HepG2 (cell line): ENCODE results near the gene SPRED2. TPM values are rescaled to one million over a fixed set of nuclear protein-coding genes. Genes with fewer than 3 reads are reported as not detected.

Experiments
- CC2D1A ChIP-seq: sonication (generic); formaldehyde crosslinking; IDR thresholded peaks from 2 replicates; pipeline ENCODE4 v1.8.1; 2023; ENCODE audit warnings: mild to moderate bottlenecking, missing genetic modification reagents
- GABPB1 ChIP-seq: IDR thresholded peaks from 2 replicates; pipeline ENCODE4 v1.6.1; 2016; ENCODE audit warnings: mild to moderate bottlenecking, missing genetic modification reagents, moderate library complexity, missing compliant biosample characterization
- GFI1 ChIP-seq: sonication (generic); formaldehyde crosslinking; IDR thresholded peaks from 2 replicates; pipeline ENCODE4 v1.5.0; 2020; ENCODE audit warnings: missing genetic modification reagents, mild to moderate bottlenecking, borderline replicate concordance
- HOXD1 ChIP-seq: sonication (generic); formaldehyde crosslinking; IDR thresholded peaks from 2 replicates; pipeline ENCODE4 v1.5.0; 2020; ENCODE audit warnings: missing genetic modification reagents
- MAFK ChIP-seq, 2 experiments: IDR thresholded peaks in 1 of 2; conservative IDR thresholded peaks in 1 of 2; 2 replicates each; pipeline ENCODE4 v1.6.1; 2011; ENCODE audit warnings: improper control_type of control experiment in 2 of 2, low read length in 2 of 2
- MXI1 ChIP-seq: IDR thresholded peaks from 3 replicates; pipeline ENCODE4 v1.6.1; 2012; ENCODE audit warnings: low read depth, low read length, inconsistent platforms, borderline replicate concordance
- PHF21A ChIP-seq: sonication (generic); formaldehyde crosslinking; IDR thresholded peaks from 2 replicates; pipeline ENCODE4 v1.5.0; 2020; ENCODE audit warnings: mild to moderate bottlenecking, missing genetic modification reagents
- REPIN1 ChIP-seq: sonication (generic); formaldehyde crosslinking; IDR thresholded peaks from 2 replicates; pipeline ENCODE4 v1.8.0; 2022; ENCODE audit warnings: missing genetic modification reagents, low read depth, mild to moderate bottlenecking, borderline replicate concordance
- RFXAP ChIP-seq: sonication (generic); formaldehyde crosslinking; IDR thresholded peaks from 2 replicates; pipeline ENCODE4 v1.4.0; 2020; ENCODE audit warnings: missing genetic modification reagents, borderline replicate concordance
- TBX2 ChIP-seq: sonication (generic); formaldehyde crosslinking; IDR thresholded peaks from 2 replicates; pipeline ENCODE4 v1.5.0; 2020; ENCODE audit warnings: missing genetic modification reagents, mild to moderate bottlenecking, borderline replicate concordance
- ZFP82 ChIP-seq: sonication (generic); formaldehyde crosslinking; IDR thresholded peaks from 2 replicates; pipeline ENCODE4 v1.5.1; 2020; ENCODE audit warnings: mild to moderate bottlenecking, missing genetic modification reagents, borderline replicate concordance
- ZFY ChIP-seq: sonication (generic); formaldehyde crosslinking; IDR thresholded peaks from 2 replicates; pipeline ENCODE4 v1.4.0; 2020; ENCODE audit warnings: missing genetic modification reagents
- ZKSCAN5 ChIP-seq: sonication (generic); formaldehyde crosslinking; IDR thresholded peaks from 2 replicates; pipeline ENCODE4 v1.5.1; 2020; ENCODE audit warnings: mild to moderate bottlenecking, missing genetic modification reagents
- ZNF205 ChIP-seq: IDR thresholded peaks from 2 replicates; pipeline ENCODE4 v1.6.1; 2018; ENCODE audit warnings: missing biosample characterization, missing genetic modification reagents
- ZNF350 ChIP-seq: sonication (generic); formaldehyde crosslinking; IDR thresholded peaks from 2 replicates; pipeline ENCODE4 v1.4.0; 2020; ENCODE audit warnings: mild to moderate bottlenecking, low read depth, missing genetic modification reagents, borderline replicate concordance
- ZNF558 ChIP-seq: sonication (generic); formaldehyde crosslinking; IDR thresholded peaks from 2 replicates; pipeline ENCODE4 v1.9.0; 2022; ENCODE audit warnings: mild to moderate bottlenecking, missing genetic modification reagents, borderline replicate concordance
- ZNF605 ChIP-seq: sonication (generic); formaldehyde crosslinking; IDR thresholded peaks from 2 replicates; pipeline ENCODE4 v1.8.0; 2022; ENCODE audit warnings: mild to moderate bottlenecking, missing genetic modification reagents
- polyA plus RNA-seq, 8 experiments: library from polyadenylated mRNA; depleted of rRNA in 3 of 8; stranded (reverse) in 7 of 8; unstranded in 1 of 8; fragments of >200 nt; fragmentation: Illumina TruSeq in 4 of 8; extraction: Trizol in 4 of 8; gene quantifications; 2 replicates each; pipeline versions ENCODE4 v1.2.1 to v1.2.3, GENCODE V29; 2011 to 2016; ENCODE audit warnings: low read depth in 4 of 8, missing spikeins in 1 of 8, mixed read lengths in 1 of 8; ENCODE audit not compliant: insufficient read depth in 1 of 8
- total RNA-seq, 5 experiments: library from RNA; depleted of rRNA; stranded (reverse); fragments of >200 nt; fragmentation: Illumina TruSeq; extraction: Trizol; gene quantifications; 2 replicates each; pipeline ENCODE4 v1.2.3, GENCODE V29; 2016; ENCODE audit warnings: low read depth in 1 of 5
- TF ChIP-seq, protein P1 (sequence below): sonication (generic); formaldehyde crosslinking; IDR thresholded peaks from 2 replicates; pipeline ENCODE4; 2020; ENCODE audit warnings: missing genetic modification reagents, mild to moderate bottlenecking, borderline replicate concordance
- TF ChIP-seq, protein P2 (sequence below), 2 experiments: sonication (generic) in 1 of 2; formaldehyde crosslinking in 1 of 2; IDR thresholded peaks; 2 replicates each; pipeline versions ENCODE4 v1.4.0 to v1.6.1; 2018 to 2020; ENCODE audit warnings: missing genetic modification reagents in 2 of 2, borderline replicate concordance in 1 of 2, low read depth in 1 of 2, mild to moderate bottlenecking in 1 of 2, missing biosample characterization in 1 of 2
- TF ChIP-seq, protein P3 (sequence below): sonication (generic); formaldehyde crosslinking; IDR thresholded peaks from 2 replicates; pipeline ENCODE4 v1.8.1; 2023; ENCODE audit warnings: mild to moderate bottlenecking, missing genetic modification reagents, borderline replicate concordance
- TF ChIP-seq, protein P4 (sequence below): sonication (generic); IDR thresholded peaks from 2 replicates; pipeline ENCODE4 v1.6.1; 2016; ENCODE audit warnings: low read depth, borderline replicate concordance

The SPRED2 gene
- total and polyA plus RNA-seq, 2 of the 13 experiments (the other 11 are each of a cell fraction or from before 2014, with no cell fraction given): 13.0 to 37.0 TPM

DNA sequence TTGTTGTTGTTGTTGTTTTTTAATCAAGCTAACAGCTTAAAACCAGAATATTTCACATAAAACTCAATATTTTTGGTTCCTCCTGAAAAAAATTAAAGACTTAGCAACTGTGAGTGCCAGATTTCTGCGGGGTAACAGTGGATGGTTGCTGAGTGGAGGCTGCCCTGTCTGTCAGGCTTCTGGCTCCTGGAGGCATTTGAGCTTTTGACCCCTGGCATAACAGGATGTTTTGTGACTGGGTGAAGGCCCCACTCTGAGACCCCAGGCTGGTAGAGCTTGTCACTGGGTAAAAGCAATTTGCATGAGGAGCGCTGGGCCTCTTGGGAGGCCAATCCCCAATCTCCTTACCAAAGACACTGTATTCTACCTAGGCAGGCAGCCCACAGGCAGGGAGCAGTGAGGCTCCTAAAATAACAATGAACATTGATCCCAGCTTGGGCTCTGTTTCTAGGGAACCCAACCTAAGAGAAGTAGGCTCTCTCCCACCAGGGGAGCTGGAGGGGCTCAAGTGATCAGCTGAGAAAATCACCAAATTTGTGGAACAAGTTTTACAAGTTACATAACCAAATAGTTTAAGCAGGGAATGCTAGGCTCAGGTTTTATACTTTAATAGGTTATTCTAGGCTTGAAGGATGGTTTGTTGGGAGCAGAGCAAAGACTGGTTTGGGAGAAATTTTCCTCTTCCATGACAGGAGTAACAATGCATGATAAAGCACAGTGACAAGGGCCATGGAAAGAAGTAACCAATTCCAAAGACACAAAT lies 5.9 kb upstream of the SPRED2 start (continued):
- TF ChIP-seq ZNF558 (CRISPR knock-in tag) (0 out of 2 replicates have a peak, but pooled peaks have one; percentile 15), ZFY (CRISPR knock-in tag) (peak; percentile 61), ZNF205 (peak; percentile 51; the same call in 1 of the 2 replicates), RFXAP (CRISPR knock-in tag) (peak; percentile 91), GFI1 (CRISPR knock-in tag) (no peak), PHF21A (CRISPR knock-in tag) (peak; percentile 75), MXI1 (peak; percentile 27; the same call in 1 of the 3 replicates), ZNF350 (peak; percentile 52; the same call in 1 of the 2 replicates), HOXD1 (CRISPR knock-in tag) (no peak), MAFK (conservative IDR thresholded peaks at IDR 0.05 in 1 of 2, IDR thresholded peaks at IDR 0.05 in 1 of 2; ENCODE audit: low read length in 2 of 2) (no peak), ZKSCAN5 (0 out of 2 replicates have a peak, but pooled peaks have one; percentile 24), CC2D1A (CRISPR knock-in tag) (no peak), TBX2 (CRISPR knock-in tag) (peak; percentile 25; the same call in 1 of the 2 replicates), ZFP82 (CRISPR knock-in tag) (0 out of 2 replicates have a peak, but pooled peaks have one; percentile 42), REPIN1 (CRISPR knock-in tag) (0 out of 2 replicates have a peak, but pooled peaks have one; percentile 15), ZNF605 (CRISPR knock-in tag) (peak; percentile 17; the same call in 1 of the 2 replicates), GABPB1 (CRISPR knock-in tag) (no peak; the same call in 1 of the 2 replicates)
- TF ChIP-seq, protein P1, sequence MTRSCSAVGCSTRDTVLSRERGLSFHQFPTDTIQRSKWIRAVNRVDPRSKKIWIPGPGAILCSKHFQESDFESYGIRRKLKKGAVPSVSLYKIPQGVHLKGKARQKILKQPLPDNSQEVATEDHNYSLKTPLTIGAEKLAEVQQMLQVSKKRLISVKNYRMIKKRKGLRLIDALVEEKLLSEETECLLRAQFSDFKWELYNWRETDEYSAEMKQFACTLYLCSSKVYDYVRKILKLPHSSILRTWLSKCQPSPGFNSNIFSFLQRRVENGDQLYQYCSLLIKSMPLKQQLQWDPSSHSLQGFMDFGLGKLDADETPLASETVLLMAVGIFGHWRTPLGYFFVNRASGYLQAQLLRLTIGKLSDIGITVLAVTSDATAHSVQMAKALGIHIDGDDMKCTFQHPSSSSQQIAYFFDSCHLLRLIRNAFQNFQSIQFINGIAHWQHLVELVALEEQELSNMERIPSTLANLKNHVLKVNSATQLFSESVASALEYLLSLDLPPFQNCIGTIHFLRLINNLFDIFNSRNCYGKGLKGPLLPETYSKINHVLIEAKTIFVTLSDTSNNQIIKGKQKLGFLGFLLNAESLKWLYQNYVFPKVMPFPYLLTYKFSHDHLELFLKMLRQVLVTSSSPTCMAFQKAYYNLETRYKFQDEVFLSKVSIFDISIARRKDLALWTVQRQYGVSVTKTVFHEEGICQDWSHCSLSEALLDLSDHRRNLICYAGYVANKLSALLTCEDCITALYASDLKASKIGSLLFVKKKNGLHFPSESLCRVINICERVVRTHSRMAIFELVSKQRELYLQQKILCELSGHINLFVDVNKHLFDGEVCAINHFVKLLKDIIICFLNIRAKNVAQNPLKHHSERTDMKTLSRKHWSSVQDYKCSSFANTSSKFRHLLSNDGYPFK (CRISPR knock-in tag): 0 out of 2 replicates have a peak, but pooled peaks have one; percentile 11
- TF ChIP-seq, protein P2, sequence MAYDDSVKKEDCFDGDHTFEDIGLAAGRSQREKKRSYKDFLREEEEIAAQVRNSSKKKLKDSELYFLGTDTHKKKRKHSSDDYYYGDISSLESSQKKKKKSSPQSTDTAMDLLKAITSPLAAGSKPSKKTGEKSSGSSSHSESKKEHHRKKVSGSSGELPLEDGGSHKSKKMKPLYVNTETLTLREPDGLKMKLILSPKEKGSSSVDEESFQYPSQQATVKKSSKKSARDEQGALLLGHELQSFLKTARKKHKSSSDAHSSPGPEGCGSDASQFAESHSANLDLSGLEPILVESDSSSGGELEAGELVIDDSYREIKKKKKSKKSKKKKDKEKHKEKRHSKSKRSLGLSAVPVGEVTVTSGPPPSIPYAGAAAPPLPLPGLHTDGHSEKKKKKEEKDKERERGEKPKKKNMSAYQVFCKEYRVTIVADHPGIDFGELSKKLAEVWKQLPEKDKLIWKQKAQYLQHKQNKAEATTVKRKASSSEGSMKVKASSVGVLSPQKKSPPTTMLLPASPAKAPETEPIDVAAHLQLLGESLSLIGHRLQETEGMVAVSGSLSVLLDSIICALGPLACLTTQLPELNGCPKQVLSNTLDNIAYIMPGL (CRISPR knock-in tag; IDR thresholded peaks at IDR 0.05; ENCODE audit: borderline replicate concordance in 1 of 2, low read depth in 1 of 2): peak in 1 of 2 experiments; percentile 16; a peak in 1 of 4 replicates
- TF ChIP-seq, protein P3, sequence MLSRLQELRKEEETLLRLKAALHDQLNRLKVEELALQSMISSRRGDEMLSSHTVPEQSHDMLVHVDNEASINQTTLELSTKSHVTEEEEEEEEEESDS (CRISPR knock-in tag): peak; percentile 99
- TF ChIP-seq, protein P4, sequence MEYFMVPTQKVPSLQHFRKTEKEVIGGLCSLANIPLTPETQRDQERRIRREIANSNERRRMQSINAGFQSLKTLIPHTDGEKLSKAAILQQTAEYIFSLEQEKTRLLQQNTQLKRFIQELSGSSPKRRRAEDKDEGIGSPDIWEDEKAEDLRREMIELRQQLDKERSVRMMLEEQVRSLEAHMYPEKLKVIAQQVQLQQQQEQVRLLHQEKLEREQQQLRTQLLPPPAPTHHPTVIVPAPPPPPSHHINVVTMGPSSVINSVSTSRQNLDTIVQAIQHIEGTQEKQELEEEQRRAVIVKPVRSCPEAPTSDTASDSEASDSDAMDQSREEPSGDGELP: peak; percentile 42; the same call in 1 of the 2 replicates
